Vagina (tissue), 2 donors: ENCODE measurements around the gene FGF12. TPM values are rescaled to one million over a fixed set of nuclear protein-coding genes. Genes with fewer than 3 reads are reported as not detected.

ENCODE experiments used
- DNase-seq, 2 donors: peaks; one replicate each; pipeline ENCODE4 v3.0.0-alpha.2; 2017; ENCODE audit errors: extremely low spot score in 2 of 2
- H3K27ac ChIP-seq: fragments of 200-600 bp; sonication (generic); one replicate; pipeline ENCODE4 v1.5.1; 2019
- H3K27me3 ChIP-seq: fragments of 200-600 bp; sonication (generic); one replicate; pipeline ENCODE4 v1.5.1; 2019
- H3K36me3 ChIP-seq, 2 donors: fragments of 200-600 bp; sonication (generic); one replicate each; pipeline ENCODE4 v1.5.1; 2017 to 2019
- H3K4me1 ChIP-seq: fragments of 200-600 bp; sonication (generic); one replicate; pipeline ENCODE4 v1.5.1; 2019
- H3K4me3 ChIP-seq, 2 donors: fragments of 200-600 bp; sonication (generic); 1 replicate in 1 of 2; 2 replicates in 1 of 2; pipeline ENCODE4 v1.5.1; 2016 to 2019
- H3K9me3 ChIP-seq: fragments of 200-600 bp; sonication (generic); one replicate; pipeline ENCODE4 v1.5.1; 2019
- POLR2A ChIP-seq, 2 donors: fragments of 450-650 bp; IDR thresholded peaks; one replicate each; pipeline ENCODE4 v1.6.1; 2017; ENCODE audit warnings: antibody characterized with exemption in 2 of 2, mild to moderate bottlenecking in 2 of 2, moderate library complexity in 2 of 2
- POLR2AphosphoS5 ChIP-seq, 2 donors: sonication (generic); formaldehyde crosslinking; IDR thresholded peaks; one replicate each; pipeline ENCODE4 v1.9.0; 2017; ENCODE audit warnings: antibody characterized with exemption in 2 of 2, mild to moderate bottlenecking in 2 of 2, low read depth in 1 of 2; ENCODE audit not compliant: insufficient read depth in 1 of 2
- intact Hi-C: fragments of 100-400 bp; cut with DNase I; formaldehyde crosslinking; loops from one replicate; pipeline ENCODE4 v1.15.1; 2023
- total RNA-seq: library from RNA; depleted of rRNA; stranded (reverse); fragments of >200 nt; gene quantifications from one replicate; pipeline ENCODE4 v1.2.3, GENCODE V29; 2016
- TF ChIP-seq, protein P1 (sequence below), 3 experiments: fragments of 450-650 bp in 2 of 3; fragments of 200-600 bp in 1 of 3; sonication (generic) in 1 of 3; IDR thresholded peaks; one replicate each; pipeline ENCODE4 v1.5.1; 2017 to 2019; ENCODE audit warnings: antibody characterized with exemption in 3 of 3, mild to moderate bottlenecking in 2 of 3, moderate library complexity in 2 of 3

The FGF12 gene
- total RNA-seq, 1 donor from 2014 or later, result 1.5 TPM

DNA sequence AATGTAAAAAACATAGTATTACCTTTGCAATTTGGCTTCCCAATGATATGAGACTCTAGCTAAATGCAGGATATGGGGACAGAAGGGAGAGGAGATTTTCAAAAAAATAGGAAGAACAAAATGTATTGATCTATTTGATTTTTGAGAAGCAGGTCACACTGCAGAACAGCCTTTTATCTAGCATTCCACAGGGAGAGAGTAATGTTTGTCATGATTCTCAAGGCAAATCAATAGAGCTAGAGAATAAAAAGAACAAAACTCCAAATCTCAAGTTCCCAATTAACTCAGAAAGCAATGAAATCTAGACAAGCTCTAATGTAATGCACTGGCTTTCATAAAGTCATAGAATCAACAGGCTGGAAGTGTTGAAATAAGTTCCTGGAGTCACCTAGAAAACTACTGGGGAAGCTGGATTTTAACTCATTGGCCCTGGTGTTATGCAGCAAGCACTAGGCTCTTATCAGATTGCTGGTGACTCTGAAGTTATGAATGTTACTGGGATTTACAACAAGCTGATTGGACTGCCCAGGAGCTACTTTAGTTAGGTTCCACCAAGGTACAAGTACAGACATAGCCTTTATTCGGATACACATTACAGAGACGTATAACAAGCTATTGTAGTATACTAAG lies 442.8 kb downstream of the FGF12 start:
- no peaks in the 10 kb centered on the region for H3K4me1 ChIP-seq
- no peaks in the 10 kb centered on the region for H3K36me3 ChIP-seq
- no peak overlapping the region for H3K27ac ChIP-seq
- H3K27me3 ChIP-seq, result no peaks in the 10 kb centered on the region
- intact Hi-C loops, result no loop called here
- H3K4me3 ChIP-seq, result no peak overlapping the region
- no peak for DNase-seq
- TF ChIP-seq, protein P1, sequence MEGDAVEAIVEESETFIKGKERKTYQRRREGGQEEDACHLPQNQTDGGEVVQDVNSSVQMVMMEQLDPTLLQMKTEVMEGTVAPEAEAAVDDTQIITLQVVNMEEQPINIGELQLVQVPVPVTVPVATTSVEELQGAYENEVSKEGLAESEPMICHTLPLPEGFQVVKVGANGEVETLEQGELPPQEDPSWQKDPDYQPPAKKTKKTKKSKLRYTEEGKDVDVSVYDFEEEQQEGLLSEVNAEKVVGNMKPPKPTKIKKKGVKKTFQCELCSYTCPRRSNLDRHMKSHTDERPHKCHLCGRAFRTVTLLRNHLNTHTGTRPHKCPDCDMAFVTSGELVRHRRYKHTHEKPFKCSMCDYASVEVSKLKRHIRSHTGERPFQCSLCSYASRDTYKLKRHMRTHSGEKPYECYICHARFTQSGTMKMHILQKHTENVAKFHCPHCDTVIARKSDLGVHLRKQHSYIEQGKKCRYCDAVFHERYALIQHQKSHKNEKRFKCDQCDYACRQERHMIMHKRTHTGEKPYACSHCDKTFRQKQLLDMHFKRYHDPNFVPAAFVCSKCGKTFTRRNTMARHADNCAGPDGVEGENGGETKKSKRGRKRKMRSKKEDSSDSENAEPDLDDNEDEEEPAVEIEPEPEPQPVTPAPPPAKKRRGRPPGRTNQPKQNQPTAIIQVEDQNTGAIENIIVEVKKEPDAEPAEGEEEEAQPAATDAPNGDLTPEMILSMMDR (IDR thresholded peaks at IDR 0.05), result no peak
- TF ChIP-seq POLR2A (IDR thresholded peaks at IDR 0.05) (no peak), POLR2AphosphoS5 (IDR thresholded peaks at IDR 0.05; ENCODE audit: insufficient read depth in 1 of 2, low read depth in 1 of 2) (no peak)
- H3K9me3 ChIP-seq, result no peaks in the 10 kb centered on the region

DNA sequence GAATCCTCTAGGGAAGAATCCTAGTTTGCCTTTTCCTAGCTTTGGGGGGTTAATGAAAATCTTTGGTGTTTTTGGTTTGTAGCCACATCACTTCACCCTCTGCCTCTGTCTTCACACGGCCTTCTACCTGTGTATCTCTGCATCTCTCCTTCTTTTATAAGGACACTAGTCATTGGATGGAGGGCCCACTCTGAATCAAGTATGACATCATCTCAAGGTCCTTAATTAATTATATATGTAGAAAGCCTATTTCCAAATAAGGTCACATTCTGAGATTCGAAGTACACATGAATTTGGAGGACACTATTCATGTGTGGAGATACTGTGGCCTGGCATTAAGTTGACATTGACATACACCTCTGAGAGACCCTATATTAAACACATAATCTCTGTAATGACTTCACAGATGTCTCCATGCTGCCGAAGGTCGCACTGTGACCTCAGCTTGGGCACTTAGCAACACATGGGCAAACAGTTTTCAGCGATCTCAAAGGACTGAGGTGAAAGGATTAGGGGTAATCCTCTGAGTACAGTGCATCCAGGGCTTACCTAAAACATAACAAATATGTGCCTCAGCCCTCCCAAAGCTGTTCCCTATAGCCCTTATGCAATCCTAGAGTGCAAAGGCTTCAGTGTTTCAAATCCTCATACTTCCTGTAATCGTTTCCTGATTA lies 446.0 kb downstream of the FGF12 start:
- intact Hi-C loops, result no loop called here

DNA sequence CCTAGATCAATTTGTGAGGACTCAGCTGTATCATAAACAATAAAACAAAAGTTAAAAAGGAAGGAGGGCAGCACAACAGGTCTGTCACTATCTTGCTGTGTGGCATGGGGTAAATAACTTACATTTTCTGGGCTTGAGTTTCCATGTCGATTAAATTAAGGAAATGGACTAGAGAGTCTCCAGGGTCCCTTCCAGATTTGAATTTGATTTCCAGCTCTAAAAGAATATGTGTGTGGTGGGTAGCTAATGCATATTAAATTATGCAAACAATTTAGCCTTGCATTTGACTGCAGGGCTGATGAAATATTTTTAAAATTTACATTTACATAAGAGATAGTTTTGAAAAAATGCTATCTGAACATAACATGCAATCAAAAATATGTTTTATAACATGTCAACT lies 447.7 kb downstream of the FGF12 start:
- H3K36me3 ChIP-seq, result no peaks in the 10 kb centered on the region
- H3K4me1 ChIP-seq, result no peaks in the 10 kb centered on the region
- no peak for DNase-seq
- TF ChIP-seq POLR2A (IDR thresholded peaks at IDR 0.05), result no peak
- TF ChIP-seq POLR2AphosphoS5 (IDR thresholded peaks at IDR 0.05; ENCODE audit: insufficient read depth in 1 of 2, low read depth in 1 of 2), result no peak
- TF ChIP-seq, protein P1 (IDR thresholded peaks at IDR 0.05), result no peak
- no peak overlapping the region for H3K4me3 ChIP-seq
- no peaks in the 10 kb centered on the region for H3K27me3 ChIP-seq
- H3K27ac ChIP-seq, result no peak overlapping the region
- intact Hi-C loops, result no loop called here
- H3K9me3 ChIP-seq, result no peaks in the 10 kb centered on the region

More for the DNA sequence above, 446.0 kb downstream of the FGF12 start:
- DNase-seq, result no peak
- Histone ChIP-seq H3K9me3 (no peaks in the 10 kb centered on the region), H3K4me3 (no peak overlapping the region), H3K27me3 (no peaks in the 10 kb centered on the region), H3K4me1 (no peaks in the 10 kb centered on the region), H3K36me3 (no peaks in the 10 kb centered on the region), H3K27ac (no peak overlapping the region)
- TF ChIP-seq POLR2A (IDR thresholded peaks at IDR 0.05) (no peak), POLR2AphosphoS5 (IDR thresholded peaks at IDR 0.05; ENCODE audit: insufficient read depth in 1 of 2, low read depth in 1 of 2) (no peak)
- TF ChIP-seq, protein P1 (IDR thresholded peaks at IDR 0.05), result no peak

DNA sequence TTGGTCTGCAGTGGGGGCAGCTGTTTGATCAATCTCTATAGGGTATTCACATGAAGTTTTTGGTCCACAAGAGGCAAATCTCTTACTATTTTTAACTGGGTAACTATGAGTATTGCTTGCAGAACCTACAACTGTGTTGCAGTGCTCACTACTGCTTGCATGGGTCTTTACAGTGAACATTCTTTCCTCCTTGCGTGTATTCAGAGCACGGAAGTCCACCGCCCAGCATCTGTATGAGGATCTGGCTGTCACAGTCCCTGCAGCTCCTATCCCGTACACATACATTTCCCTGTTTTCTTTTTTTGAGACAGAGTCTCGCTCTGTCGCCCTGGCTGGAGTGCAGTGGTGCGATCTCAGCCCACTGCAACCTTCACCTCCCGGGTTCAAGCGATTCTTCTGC lies 449.9 kb downstream of the FGF12 start:
- no peaks in the 10 kb centered on the region for H3K27me3 ChIP-seq
- intact Hi-C loops, result no loop called here
- no peak for DNase-seq
- no peak overlapping the region for H3K4me3 ChIP-seq
- no peaks in the 10 kb centered on the region for H3K36me3 ChIP-seq
- TF ChIP-seq POLR2A (IDR thresholded peaks at IDR 0.05) (no peak), POLR2AphosphoS5 (IDR thresholded peaks at IDR 0.05; ENCODE audit: insufficient read depth in 1 of 2, low read depth in 1 of 2) (no peak)
- TF ChIP-seq, protein P1 (IDR thresholded peaks at IDR 0.05), result no peak
- no peaks in the 10 kb centered on the region for H3K9me3 ChIP-seq
- H3K27ac ChIP-seq, result no peak overlapping the region
- H3K4me1 ChIP-seq, result no peaks in the 10 kb centered on the region

DNA sequence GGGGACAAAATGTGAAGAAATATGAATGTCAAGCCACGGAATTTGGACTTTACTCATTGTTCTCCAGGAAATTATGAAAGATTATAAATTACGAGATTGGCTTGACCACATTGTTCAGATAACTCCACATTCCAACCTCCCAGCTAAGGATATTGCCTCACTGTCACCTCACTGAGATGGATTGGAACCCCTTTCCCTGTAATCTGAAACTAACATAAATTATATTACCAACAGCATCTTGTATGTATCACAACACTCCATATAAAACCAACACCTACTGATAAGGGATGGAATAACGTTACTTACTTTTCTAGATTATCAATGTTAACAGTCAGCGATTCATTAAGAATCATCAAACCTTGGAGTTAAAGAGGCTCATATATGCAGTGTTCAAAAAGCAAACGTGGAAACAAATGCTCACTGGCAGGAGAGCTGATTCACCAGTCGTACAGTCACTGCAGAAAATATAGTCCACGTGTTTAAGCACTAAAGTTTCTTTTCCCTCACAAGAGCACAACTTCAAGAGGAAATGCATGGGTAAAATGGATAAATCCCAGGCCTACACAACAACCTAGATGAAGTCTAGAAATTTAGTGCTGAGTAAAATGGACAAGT lies 451.5 kb downstream of the FGF12 start:
- DNase-seq, result no peak

More for the DNA sequence above, 451.5 kb downstream of the FGF12 start:
- Histone ChIP-seq H3K4me3 (no peak overlapping the region), H3K4me1 (no peaks in the 10 kb centered on the region), H3K27me3 (no peaks in the 10 kb centered on the region), H3K27ac (no peak overlapping the region), H3K9me3 (no peaks in the 10 kb centered on the region), H3K36me3 (no peaks in the 10 kb centered on the region)
- intact Hi-C loops, result no loop called here
- TF ChIP-seq, protein P1 (IDR thresholded peaks at IDR 0.05), result no peak
- TF ChIP-seq POLR2AphosphoS5 (IDR thresholded peaks at IDR 0.05; ENCODE audit: insufficient read depth in 1 of 2, low read depth in 1 of 2), result no peak
- TF ChIP-seq POLR2A (IDR thresholded peaks at IDR 0.05), result no peak
